IMR-90 (cell line): ENCODE results near the gene OR51E2. TPM values are rescaled to one million over a fixed set of nuclear protein-coding genes. Genes with fewer than 3 reads are reported as not detected.

Source experiments
- ATAC-seq: fragments of 200-7000 bp; cut with Tn5 transposase; 2 replicates; pipeline ENCODE4 v1.9.1; 2020; ENCODE audit warnings: low read depth, mild to moderate bottlenecking, moderate library complexity
- BruUV-seq: library from RNA; stranded (reverse); fragments of 400-500 nt; replicated peaks from 2 replicates; lab custom pipeline; 2021; lab: Mats Ljungman, UMichigan
- CTCF ChIA-PET: fragments of 300-600 bp; formaldehyde crosslinking; extraction: SDS; loops from one replicate; lab custom pipeline; 2021; ENCODE audit warnings: antibody characterized with exemption; lab: Yijun Ruan, JAX
- POLR2A ChIA-PET: fragments of 300-600 bp; sonication (Branson Sonifier 250); formaldehyde crosslinking; loops from one replicate; lab custom pipeline; 2022; ENCODE audit warnings: antibody characterized with exemption; ENCODE audit not compliant: unreplicated experiment; lab: Charles Lee
- DNase-seq: peaks from one replicate; pipeline ENCODE4 v3.0.0; 2013
- H2AFZ ChIP-seq: replicated peaks from 2 replicates; pipeline ENCODE3; 2013; ENCODE audit warnings: low read length, mild to moderate bottlenecking; ENCODE audit not compliant: poor library complexity
- H2AK5ac ChIP-seq: 2 replicates; pipeline ENCODE4 v1.6.1; 2013; ENCODE audit warnings: low read depth, low read length, inconsistent platforms
- H2AK9ac ChIP-seq: replicated peaks from 2 replicates; pipeline ENCODE3; 2013; ENCODE audit warnings: mild to moderate bottlenecking, low read depth, low read length, moderate library complexity; ENCODE audit not compliant: poor library complexity
- H2BK120ac ChIP-seq: 2 replicates; pipeline ENCODE4 v1.6.1; 2013; ENCODE audit warnings: low read depth, low read length, inconsistent platforms
- H2BK15ac ChIP-seq: 3 replicates; pipeline ENCODE4 v1.6.1; 2013; ENCODE audit warnings: low read depth, low read length, inconsistent platforms
- H2BK20ac ChIP-seq: 2 replicates; pipeline ENCODE4 v1.6.1; 2013; ENCODE audit warnings: low read depth, mild to moderate bottlenecking, inconsistent platforms, low read length, moderate library complexity
- H2BK5ac ChIP-seq: 2 replicates; pipeline ENCODE4 v1.6.1; 2013; ENCODE audit warnings: mild to moderate bottlenecking, low read depth, low read length, inconsistent platforms; ENCODE audit not compliant: poor library complexity, severe bottlenecking
- H3K14ac ChIP-seq: replicated peaks from 2 replicates; pipeline ENCODE4 v1.6.1; 2013; ENCODE audit warnings: low read depth, low read length, inconsistent platforms
- H3K18ac ChIP-seq: 2 replicates; pipeline ENCODE4 v1.6.1; 2013; ENCODE audit warnings: low read depth, low read length, control low read depth
- H3K23ac ChIP-seq: 2 replicates; pipeline ENCODE4 v1.6.1; 2013; ENCODE audit warnings: low read depth, low read length, inconsistent platforms
- H3K27ac ChIP-seq: 2 replicates; pipeline ENCODE4 v1.5.1; 2013; ENCODE audit warnings: mild to moderate bottlenecking, control low read depth, low read length; ENCODE audit not compliant: insufficient read depth
- H3K27me3 ChIP-seq: 2 replicates; pipeline ENCODE4 v1.6.1; 2013; ENCODE audit warnings: low read length; ENCODE audit not compliant: control insufficient read depth, insufficient read depth
- H3K36me3 ChIP-seq: 2 replicates; pipeline ENCODE4 v1.6.1; 2013; ENCODE audit warnings: low read length, mixed read lengths; ENCODE audit not compliant: control insufficient read depth, insufficient read depth
- H3K4ac ChIP-seq: 2 replicates; pipeline ENCODE4 v1.6.1; 2013; ENCODE audit warnings: low read depth, low read length, inconsistent platforms
- H3K4me1 ChIP-seq: 2 replicates; pipeline ENCODE4 v1.6.1; 2013; ENCODE audit warnings: low read length, mixed read lengths; ENCODE audit not compliant: control insufficient read depth, insufficient read depth
- H3K4me2 ChIP-seq: 2 replicates; pipeline ENCODE4 v1.6.1; 2013; ENCODE audit warnings: low read depth, mild to moderate bottlenecking, control low read depth, low read length, moderate library complexity
- H3K4me3 ChIP-seq: 2 replicates; pipeline ENCODE4 v1.5.1; 2013; ENCODE audit warnings: low read depth, mild to moderate bottlenecking, control low read depth, low read length, moderate library complexity; ENCODE audit not compliant: insufficient read depth
- H3K56ac ChIP-seq: 2 replicates; pipeline ENCODE4 v1.6.1; 2013; ENCODE audit warnings: low read length, inconsistent platforms; ENCODE audit not compliant: insufficient read depth; ENCODE audit errors: extremely low read depth
- H3K79me1 ChIP-seq, 2 experiments: 2 replicates each; pipeline ENCODE4 v1.6.1; 2013; ENCODE audit warnings: low read length in 2 of 2, inconsistent platforms in 1 of 2, low read depth in 1 of 2
- H3K9ac ChIP-seq: 2 replicates; pipeline ENCODE4 v1.6.1; 2013; ENCODE audit warnings: low read depth, low read length, control low read depth
- H3K9me1 ChIP-seq: 2 replicates; pipeline ENCODE4 v1.6.1; 2013; ENCODE audit warnings: low read length, inconsistent platforms; ENCODE audit not compliant: insufficient read depth
- H3K9me3 ChIP-seq: 2 replicates; pipeline ENCODE4 v1.6.1; 2013; ENCODE audit warnings: low read length; ENCODE audit not compliant: control insufficient read depth, insufficient read depth
- H4K20me1 ChIP-seq: 2 replicates; pipeline ENCODE4 v1.6.1; 2013; ENCODE audit warnings: low read length, inconsistent platforms; ENCODE audit not compliant: insufficient read depth
- H4K5ac ChIP-seq: 2 replicates; pipeline ENCODE4 v1.6.1; 2013; ENCODE audit warnings: mild to moderate bottlenecking, low read depth, low read length, control low read depth
- H4K8ac ChIP-seq, 2 experiments: 2 replicates each; pipeline ENCODE4 v1.6.1; 2013; ENCODE audit warnings: low read depth in 2 of 2, low read length in 2 of 2, control low read depth in 1 of 2, inconsistent platforms in 1 of 2
- H4K91ac ChIP-seq: 2 replicates; pipeline ENCODE4 v1.6.1; 2013; ENCODE audit warnings: low read depth, low read length, inconsistent platforms; ENCODE audit not compliant: insufficient read depth
- CEBPB ChIP-seq: IDR thresholded peaks from 2 replicates; pipeline ENCODE4 v1.6.1; 2012; ENCODE audit warnings: low read depth, low read length, improper control_type of control experiment
- CHD1 ChIP-seq: IDR thresholded peaks from 2 replicates; pipeline ENCODE4 v1.6.1; 2012; ENCODE audit warnings: low read depth, low read length, improper control_type of control experiment
- FOS ChIP-seq: fragments of 150-350 bp; IDR thresholded peaks from 2 replicates; pipeline ENCODE4 v1.6.1; 2016; ENCODE audit warnings: low read depth, low read length
- MAFK ChIP-seq: IDR thresholded peaks from 2 replicates; pipeline ENCODE4 v1.6.1; 2012; ENCODE audit warnings: low read depth, low read length, improper control_type of control experiment
- MAZ ChIP-seq: IDR thresholded peaks from 2 replicates; pipeline ENCODE4 v1.6.1; 2012; ENCODE audit warnings: low read depth, mild to moderate bottlenecking, low read length, improper control_type of control experiment, moderate library complexity, borderline replicate concordance
- MXI1 ChIP-seq: IDR thresholded peaks from 2 replicates; pipeline ENCODE4 v1.6.1; 2012; ENCODE audit warnings: low read depth, mild to moderate bottlenecking, low read length, moderate library complexity, borderline replicate concordance
- NFE2L2 ChIP-seq: fragments of 150-350 bp; IDR thresholded peaks from 2 replicates; pipeline ENCODE4 v1.6.1; 2016; ENCODE audit warnings: low read depth, mild to moderate bottlenecking, low read length
- POLR2A ChIP-seq: IDR thresholded peaks from 2 replicates; pipeline ENCODE4 v1.6.1; 2012; ENCODE audit warnings: mild to moderate bottlenecking, low read depth, low read length
- RFX5 ChIP-seq: IDR thresholded peaks from 2 replicates; pipeline ENCODE4 v1.8.0; 2012; ENCODE audit warnings: low read depth, mild to moderate bottlenecking, low read length, moderate library complexity
- SMC3 ChIP-seq: fragments of 150-350 bp; IDR thresholded peaks from 2 replicates; pipeline ENCODE4 v1.6.1; 2016; ENCODE audit warnings: low read depth, mild to moderate bottlenecking, antibody characterized with exemption, low read length, moderate library complexity
- WGBS, 2 experiments: methylation state at CpG; one replicate each; pipeline versions ENCODE4 v1.1.5 to v1.1.7; 2013; ENCODE audit warnings: missing lambda C conversion rate in 2 of 2; ENCODE audit not compliant: insufficient read length in 1 of 2; ENCODE audit errors: extremely low coverage in 2 of 2; 5-methylcytosine and 5-hydroxymethylcytosine counted together
- dilution Hi-C: fragments of 300-500 bp; cut with HindIII; formaldehyde crosslinking; loops from one replicate; pipeline ENCODE4 v1.14.3; 2018; ENCODE audit warnings: low sequenced_read_pairs; ENCODE audit not compliant: unreplicated experiment
- in situ Hi-C: fragments of 300-500 bp; cut with MboI; formaldehyde crosslinking; loops from 3 replicates; pipeline ENCODE4 v1.14.3; 2019; ENCODE audit warnings: low sequenced_read_pairs, inconsistent platforms, mixed read lengths
- intact Hi-C: fragments of 100-400 bp; cut with micrococcal nuclease; formaldehyde crosslinking; loops from 2 replicates; pipeline ENCODE4 v1.10.0; 2022
- polyA plus RNA-seq, 3 experiments: library from polyadenylated mRNA; depleted of rRNA; stranded (reverse); fragments of >200 nt; gene quantifications; 2 replicates each; pipeline ENCODE4 v1.2.3, GENCODE V29; 2012; ENCODE audit warnings: low replicate concordance in 1 of 3
- total RNA-seq: library from RNA; depleted of rRNA; stranded (reverse); fragments of >200 nt; gene quantifications from 2 replicates; pipeline ENCODE4 v1.2.3, GENCODE V29; 2012
- TF ChIP-seq, protein P1 (sequence below): conservative IDR thresholded peaks from 2 replicates; pipeline ENCODE4 v1.5.1; 2012; ENCODE audit warnings: mild to moderate bottlenecking, low read depth, low read length, improper control_type of control experiment
- TF ChIP-seq, protein P2 (sequence below): fragments of 150-350 bp; IDR thresholded peaks from 2 replicates; pipeline ENCODE4 v1.6.1; 2017; ENCODE audit warnings: mild to moderate bottlenecking, antibody characterized with exemption, low read length, low read depth
- TF ChIP-seq, protein P3 (sequence below): fragments of 150-350 bp; IDR thresholded peaks from 2 replicates; pipeline ENCODE4 v1.6.1; 2016; ENCODE audit warnings: low read depth, mild to moderate bottlenecking, low read length, moderate library complexity, borderline replicate concordance

OR51E2 gene
- total and polyA plus RNA-seq, 2 of the 4 experiments (the other 2 are of a cell fraction), result 0.72 to 1.3 TPM

DNA sequence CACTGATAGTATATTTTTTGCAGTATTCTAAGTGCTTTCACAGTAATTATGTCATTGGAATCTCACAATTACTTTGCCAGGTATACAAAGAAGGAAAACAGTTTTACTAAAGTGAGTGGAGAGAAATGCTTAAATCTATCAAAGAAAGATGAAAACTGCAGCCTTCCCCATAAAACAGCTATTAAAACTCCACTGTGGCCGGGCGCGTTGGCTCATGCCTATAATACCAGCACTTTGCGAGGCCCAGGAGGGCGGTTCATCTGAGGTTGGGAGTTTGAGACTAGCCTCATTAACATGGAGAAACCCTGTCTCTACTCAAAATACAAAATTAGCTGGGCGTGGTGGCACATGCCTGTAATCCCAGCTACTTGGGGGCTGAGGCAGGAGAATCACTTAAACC is 34.8 kb downstream of the OR51E2 start:
- dilution Hi-C loops, result no loop called here
- no peak overlapping the region for H3K23ac ChIP-seq
- no TSS peak for BruUV-seq
- no peak overlapping the region for H3K4ac ChIP-seq
- H3K4me3 ChIP-seq, result no peak overlapping the region
- no peaks in the 10 kb centered on the region for H3K79me1 ChIP-seq
- no peak overlapping the region for H3K56ac ChIP-seq
- no peak overlapping the region for H2BK120ac ChIP-seq
- H2BK20ac ChIP-seq, result no peak overlapping the region
- H4K5ac ChIP-seq, result no peak overlapping the region
- H2AFZ ChIP-seq, result no peak overlapping the region
- WGBS, 2 experiments, result no CpG with 5 or more reads among the region's 6 CpGs
- DNase-seq (no peak), ATAC-seq (no peak)
- H3K4me2 ChIP-seq, result no peak overlapping the region
- H3K9me1 ChIP-seq, result peaks cover 8% of the 10 kb centered on the region; the same call in 1 of the 2 replicates
- no peaks in the 10 kb centered on the region for H3K27me3 ChIP-seq
- in situ Hi-C loops, result no loop called here
- no peak overlapping the region for H2AK9ac ChIP-seq
- no peak overlapping the region for H3K18ac ChIP-seq
- H4K8ac ChIP-seq, result no peak overlapping the region
- no peaks in the 10 kb centered on the region for H4K20me1 ChIP-seq
- H3K14ac ChIP-seq, result no peak overlapping the region
- H4K91ac ChIP-seq, result no peak overlapping the region
- H3K9ac ChIP-seq, result no peak overlapping the region
- H3K4me1 ChIP-seq, result peaks cover 2% of the 10 kb centered on the region; the same call in 1 of the 2 replicates
- H3K36me3 ChIP-seq, result no peaks in the 10 kb centered on the region
- H3K9me3 ChIP-seq, result no peaks in the 10 kb centered on the region
- no peak overlapping the region for H2BK15ac ChIP-seq
- H2BK5ac ChIP-seq, result no peak overlapping the region
- ChIA-PET POLR2A (no interaction called here), CTCF (no interaction called here)
- TF ChIP-seq MXI1 (no peak), FOS (no peak), MAFK (no peak), NFE2L2 (no peak), SMC3 (no peak), MAZ (no peak), CHD1 (no peak), CEBPB (no peak), POLR2A (no peak), RFX5 (no peak)
- TF ChIP-seq, protein P1, sequence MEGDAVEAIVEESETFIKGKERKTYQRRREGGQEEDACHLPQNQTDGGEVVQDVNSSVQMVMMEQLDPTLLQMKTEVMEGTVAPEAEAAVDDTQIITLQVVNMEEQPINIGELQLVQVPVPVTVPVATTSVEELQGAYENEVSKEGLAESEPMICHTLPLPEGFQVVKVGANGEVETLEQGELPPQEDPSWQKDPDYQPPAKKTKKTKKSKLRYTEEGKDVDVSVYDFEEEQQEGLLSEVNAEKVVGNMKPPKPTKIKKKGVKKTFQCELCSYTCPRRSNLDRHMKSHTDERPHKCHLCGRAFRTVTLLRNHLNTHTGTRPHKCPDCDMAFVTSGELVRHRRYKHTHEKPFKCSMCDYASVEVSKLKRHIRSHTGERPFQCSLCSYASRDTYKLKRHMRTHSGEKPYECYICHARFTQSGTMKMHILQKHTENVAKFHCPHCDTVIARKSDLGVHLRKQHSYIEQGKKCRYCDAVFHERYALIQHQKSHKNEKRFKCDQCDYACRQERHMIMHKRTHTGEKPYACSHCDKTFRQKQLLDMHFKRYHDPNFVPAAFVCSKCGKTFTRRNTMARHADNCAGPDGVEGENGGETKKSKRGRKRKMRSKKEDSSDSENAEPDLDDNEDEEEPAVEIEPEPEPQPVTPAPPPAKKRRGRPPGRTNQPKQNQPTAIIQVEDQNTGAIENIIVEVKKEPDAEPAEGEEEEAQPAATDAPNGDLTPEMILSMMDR, result no peak
- TF ChIP-seq, protein P2, sequence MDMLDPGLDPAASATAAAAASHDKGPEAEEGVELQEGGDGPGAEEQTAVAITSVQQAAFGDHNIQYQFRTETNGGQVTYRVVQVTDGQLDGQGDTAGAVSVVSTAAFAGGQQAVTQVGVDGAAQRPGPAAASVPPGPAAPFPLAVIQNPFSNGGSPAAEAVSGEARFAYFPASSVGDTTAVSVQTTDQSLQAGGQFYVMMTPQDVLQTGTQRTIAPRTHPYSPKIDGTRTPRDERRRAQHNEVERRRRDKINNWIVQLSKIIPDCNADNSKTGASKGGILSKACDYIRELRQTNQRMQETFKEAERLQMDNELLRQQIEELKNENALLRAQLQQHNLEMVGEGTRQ, result no peak
- TF ChIP-seq, protein P3, sequence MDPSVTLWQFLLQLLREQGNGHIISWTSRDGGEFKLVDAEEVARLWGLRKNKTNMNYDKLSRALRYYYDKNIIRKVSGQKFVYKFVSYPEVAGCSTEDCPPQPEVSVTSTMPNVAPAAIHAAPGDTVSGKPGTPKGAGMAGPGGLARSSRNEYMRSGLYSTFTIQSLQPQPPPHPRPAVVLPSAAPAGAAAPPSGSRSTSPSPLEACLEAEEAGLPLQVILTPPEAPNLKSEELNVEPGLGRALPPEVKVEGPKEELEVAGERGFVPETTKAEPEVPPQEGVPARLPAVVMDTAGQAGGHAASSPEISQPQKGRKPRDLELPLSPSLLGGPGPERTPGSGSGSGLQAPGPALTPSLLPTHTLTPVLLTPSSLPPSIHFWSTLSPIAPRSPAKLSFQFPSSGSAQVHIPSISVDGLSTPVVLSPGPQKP, result no peak
- intact Hi-C loops, result no loop called here
- no peak overlapping the region for H2AK5ac ChIP-seq
- no peak overlapping the region for H3K27ac ChIP-seq
